Activated CD4-positive, alpha-beta T cell treated with anti-CD3 and anti-CD28 coated beads, Interleukin-2, amount 50 U/mL, for 4 hours (primary cell): ENCODE results near the gene SH2D4B.
"Not testable (repeated sequence)": the region's sequence is repeated elsewhere in the genome, so short reads cannot be mapped to it uniquely, and the experiment has no call there.

Experiments used
- DNase-seq, 2 experiments: peaks; one replicate each; pipeline ENCODE4 v3.0.0-alpha.2; 2020

SH2D4B gene

GRCh38 chr10:80526218-80526617 is 11.5 kb upstream of the SH2D4B start:
- DNase-seq, result peak in 1 of 2 experiments; percentile 33

- no peak for DNase-seq
Measured at GRCh38 chr10:80526742-80527141, 11.0 kb upstream of the SH2D4B start.

GRCh38 chr10:80528185-80528700 is 9.5 kb upstream of the SH2D4B start:
- no peak for DNase-seq

GRCh38 chr10:80528901-80529300 is 8.8 kb upstream of the SH2D4B start:
- no peak for DNase-seq

GRCh38 chr10:80529604-80530003 is 8.1 kb upstream of the SH2D4B start:
- peak; percentile 29 to 31 for DNase-seq

- DNase-seq, result peak; percentile 26 to 33
Measured at GRCh38 chr10:80530251-80530650, 7.5 kb upstream of the SH2D4B start.

GRCh38 chr10:80530816-80531215 is 6.9 kb upstream of the SH2D4B start:
- DNase-seq, result no peak

- no peak for DNase-seq
Measured at GRCh38 chr10:80532571-80532970, 5.1 kb upstream of the SH2D4B start.

- DNase-seq, result not testable (repeated sequence)
Measured at GRCh38 chr10:80534059-80534458, 3.6 kb upstream of the SH2D4B start.

GRCh38 chr10:80534646-80535045 is 3.1 kb upstream of the SH2D4B start:
- not testable (repeated sequence) for DNase-seq

- peak; percentile 59 to 65 for DNase-seq
Measured at GRCh38 chr10:80535671-80536360, 1.9 kb upstream of the SH2D4B start.

GRCh38 chr10:80536361-80536835 is 1.3 kb upstream of the SH2D4B start:
- DNase-seq, result no peak

GRCh38 chr10:80537086-80537735 is 491 bp upstream of the SH2D4B start:
- DNase-seq, result no peak

- no peak for DNase-seq
Measured at GRCh38 chr10:80538481-80539185, 931 bp downstream of the SH2D4B start.

GRCh38 chr10:80539421-80540031 is 1.8 kb downstream of the SH2D4B start:
- no peak for DNase-seq

GRCh38 chr10:80540136-80540535 is 2.4 kb downstream of the SH2D4B start:
- DNase-seq, result no peak

- DNase-seq, result no peak
Measured at GRCh38 chr10:80540618-80540980, 2.9 kb downstream of the SH2D4B start.

- no peak for DNase-seq
Measured at GRCh38 chr10:80540981-80541750, 3.5 kb downstream of the SH2D4B start.

GRCh38 chr10:80542053-80542452 is 4.4 kb downstream of the SH2D4B start:
- no peak for DNase-seq

GRCh38 chr10:80542652-80543318 is 5.1 kb downstream of the SH2D4B start:
- no peak for DNase-seq

GRCh38 chr10:80543319-80543672 is 5.6 kb downstream of the SH2D4B start:
- not testable (repeated sequence) for DNase-seq
